Measurements from ENCODE around the gene KDM1A.

Gene KDM1A

GRCh38 chr1:23114424-23115079, 95.3 kb downstream of the KDM1A start:
- DNase-seq = no peak

- DNase-seq = no peak
These were observed 97.1 kb downstream of the KDM1A start for GRCh38 chr1:23116216-23116836.

GRCh38 chr1:23116921-23117699, 97.8 kb downstream of the KDM1A start:
- no peak for DNase-seq

GRCh38 chr1:23118407-23118806, 99.1 kb downstream of the KDM1A start:
- no peak for DNase-seq

GRCh38 chr1:23118957-23119792, 99.9 kb downstream of the KDM1A start:
- DNase-seq = no peak

- DNase-seq = no peak
These were observed 101.1 kb downstream of the KDM1A start for GRCh38 chr1:23120383-23120782.

GRCh38 chr1:23122023-23122748, 102.9 kb downstream of the KDM1A start:
- peak; percentile 17 for DNase-seq

GRCh38 chr1:23122796-23123195, 103.5 kb downstream of the KDM1A start:
- DNase-seq = no peak

- DNase-seq = no peak
These were observed 104.3 kb downstream of the KDM1A start for GRCh38 chr1:23123528-23123927.

- DNase-seq = no peak
These were observed 105.2 kb downstream of the KDM1A start for GRCh38 chr1:23124259-23125026.

- no peak for DNase-seq
These were observed 106.2 kb downstream of the KDM1A start for GRCh38 chr1:23125489-23125888.

GRCh38 chr1:23126200-23126599, 106.9 kb downstream of the KDM1A start:
- no peak for DNase-seq

- peak; percentile 17 for DNase-seq
These were observed 107.5 kb downstream of the KDM1A start for GRCh38 chr1:23126801-23127200.

- DNase-seq = peak; percentile 44
These were observed 110.6 kb downstream of the KDM1A start for GRCh38 chr1:23129846-23130245.

GRCh38 chr1:23132033-23132432, 112.8 kb downstream of the KDM1A start:
- DNase-seq = no peak

Data from HCEC 1CT (cell line).